KG1 (cell line): ENCODE results near the gene RGPD8.
"Not testable (repeated sequence)": the region's sequence is repeated elsewhere in the genome, so short reads cannot be mapped to it uniquely, and the experiment has no call there.

Experiments used
- DNase-seq: peaks from one replicate; lab custom pipeline; 2025; lab: John Stamatoyannopoulos, UW

The RGPD8 gene

GRCh38 chr2:112435716-112436431 lies 2.4 kb upstream of the RGPD8 start:
- not testable (repeated sequence) for DNase-seq

- not testable (repeated sequence) for DNase-seq
Measured at GRCh38 chr2:112434890-112435715, 1.7 kb upstream of the RGPD8 start.

- no peak for DNase-seq
Measured at GRCh38 chr2:112433932-112434730, 686 bp upstream of the RGPD8 start.

- DNase-seq = not testable (repeated sequence)
Measured at GRCh38 chr2:112432735-112433479, 538 bp downstream of the RGPD8 start.

GRCh38 chr2:112432390-112432734 lies 1.1 kb downstream of the RGPD8 start:
- DNase-seq = not testable (repeated sequence)

GRCh38 chr2:112431587-112432295 lies 1.7 kb downstream of the RGPD8 start:
- DNase-seq = not testable (repeated sequence)

- not testable (repeated sequence) for DNase-seq
Measured at GRCh38 chr2:112424553-112424952, 8.9 kb downstream of the RGPD8 start.

GRCh38 chr2:112416860-112417259 lies 16.6 kb downstream of the RGPD8 start:
- DNase-seq = not testable (repeated sequence)

- DNase-seq = not testable (repeated sequence)
Measured at GRCh38 chr2:112360055-112360454, 73.4 kb downstream of the RGPD8 start.

- DNase-seq = not testable (repeated sequence)
Measured at GRCh38 chr2:112354335-112354734, 79.1 kb downstream of the RGPD8 start.

- not testable (repeated sequence) for DNase-seq
Measured at GRCh38 chr2:112352809-112353603, 80.4 kb downstream of the RGPD8 start.

- not testable (repeated sequence) for DNase-seq
Measured at GRCh38 chr2:112352292-112352691, 81.2 kb downstream of the RGPD8 start.

GRCh38 chr2:112345030-112346027 lies 88.1 kb downstream of the RGPD8 start:
- no peak for DNase-seq

- no peak for DNase-seq
Measured at GRCh38 chr2:112343827-112344585, 89.4 kb downstream of the RGPD8 start.

- DNase-seq = no peak
Measured at GRCh38 chr2:112342067-112342550, 91.3 kb downstream of the RGPD8 start.

- no peak for DNase-seq
Measured at GRCh38 chr2:112340475-112341267, 92.8 kb downstream of the RGPD8 start.

- DNase-seq = no peak
Measured at GRCh38 chr2:112339986-112340385, 93.5 kb downstream of the RGPD8 start.
